HCT116 (cell line): ENCODE measurements around the gene ARHGAP45.

Experiments
- CEBPB ChIP-seq: IDR thresholded peaks from 2 replicates; pipeline ENCODE4 v1.6.1; 2012; ENCODE audit warnings: low read depth
- CTCF ChIP-seq, 3 experiments: fragments of 200-600 bp in 1 of 3; sonication (generic) in 1 of 3; IDR thresholded peaks in 2 of 3; conservative IDR thresholded peaks in 1 of 3; 2 replicates each; pipeline ENCODE4 v1.5.1; 2012 to 2017; ENCODE audit warnings: low read depth in 2 of 3, low read length in 2 of 3, antibody characterized with exemption in 1 of 3, borderline replicate concordance in 1 of 3, control low read depth in 1 of 3, mild to moderate bottlenecking in 1 of 3, mixed read lengths in 1 of 3, mixed run types in 1 of 3, moderate library complexity in 1 of 3; ENCODE audit not compliant: insufficient read depth in 1 of 3
- ELF1 ChIP-seq: IDR thresholded peaks from 2 replicates; pipeline ENCODE4 v1.6.1; 2012; ENCODE audit warnings: low read depth, borderline replicate concordance
- EZH2 ChIP-seq: fragments of 200-600 bp; sonication (generic); IDR thresholded peaks from 2 replicates; pipeline ENCODE4 v1.6.1; 2017; ENCODE audit warnings: antibody characterized with exemption, mixed run types
- POLR2A ChIP-seq: IDR thresholded peaks from 2 replicates; pipeline ENCODE4 v1.7.0; 2011; ENCODE audit warnings: borderline replicate concordance; ENCODE audit not compliant: insufficient read depth, insufficient read length; ENCODE audit errors: extremely low read depth
- POLR2AphosphoS5 ChIP-seq: IDR thresholded peaks from 2 replicates; pipeline ENCODE4 v1.6.1; 2011; ENCODE audit warnings: mild to moderate bottlenecking, low read depth, low read length, moderate library complexity
- REST ChIP-seq: IDR thresholded peaks from 2 replicates; pipeline ENCODE4 v1.6.1; 2012; ENCODE audit warnings: low read depth
- SP1 ChIP-seq: IDR thresholded peaks from 2 replicates; pipeline ENCODE4 v1.6.1; 2012; ENCODE audit warnings: low read depth

- TF ChIP-seq CTCF (IDR thresholded peaks at IDR 0.05 in 2 of 3, conservative IDR thresholded peaks at IDR 0.05 in 1 of 3; ENCODE audit: borderline replicate concordance in 1 of 3, insufficient read depth in 1 of 3, low read depth in 2 of 3, low read length in 2 of 3): no peak
- TF ChIP-seq POLR2A: no peak
- TF ChIP-seq EZH2: no peak
- no peak for TF ChIP-seq CEBPB
- no peak for TF ChIP-seq ELF1
- no peak for TF ChIP-seq SP1
- TF ChIP-seq POLR2AphosphoS5: no peak
- no peak for TF ChIP-seq REST
Measured at GRCh38 chr19:1126984-1127760, 60.2 kb downstream of the ARHGAP45 start.
